ENCODE measurements around the gene CASP14.
"Not testable (repeated sequence)": the region's sequence is repeated elsewhere in the genome, so short reads cannot be mapped to it uniquely, and the experiment has no call there.

Gene CASP14

GRCh38 chr19:15096223-15096622 is 46.9 kb downstream of the CASP14 start:
- Histone ChIP-seq H2AFZ (ENCODE audit: low read depth, low read length) (no peak overlapping the region), H3K9me3 (ENCODE audit: insufficient read depth, low read length, severe bottlenecking) (no peaks in the 10 kb centered on the region), H3K4me1 (ENCODE audit: insufficient read depth, low read length) (peaks cover 4% of the 10 kb centered on the region), H3K9ac (ENCODE audit: low read depth, low read length) (no peak overlapping the region), H4K20me1 (ENCODE audit: insufficient read depth, low read length) (no peaks in the 10 kb centered on the region), H3K79me2 (ENCODE audit: insufficient read depth, low read length) (no peaks in the 10 kb centered on the region), H3K27me3 (ENCODE audit: insufficient read depth, low read length, poor library complexity) (no peaks in the 10 kb centered on the region), H3K36me3 (ENCODE audit: insufficient read depth, low read length) (no peaks in the 10 kb centered on the region), H3K4me2 (ENCODE audit: insufficient read depth, low read length) (no peak overlapping the region), H3K4me3 (ENCODE audit: low read depth in 1 of 2, low read length in 2 of 2) (no peak overlapping the region), H3K27ac (ENCODE audit: low read length) (no peak overlapping the region)
- DNase-seq (no peak), ATAC-seq (ENCODE audit: insufficient read depth, low read depth) (no peak)
- TF ChIP-seq CTCF (IDR thresholded peaks at IDR 0.05; ENCODE audit: borderline replicate concordance, extremely low read depth, low read length, poor library complexity, severe bottlenecking) (no peak), EZH2 (IDR thresholded peaks at IDR 0.05; ENCODE audit: borderline replicate concordance, low read depth, low read length, severe bottlenecking) (no peak)

- H3K4me2 ChIP-seq (ENCODE audit: insufficient read depth, low read length); H3K4me3 ChIP-seq (ENCODE audit: low read depth in 1 of 2, low read length in 2 of 2); H3K9ac ChIP-seq (ENCODE audit: low read depth, low read length); H3K4me1 ChIP-seq (ENCODE audit: insufficient read depth, low read length); ATAC-seq (ENCODE audit: insufficient read depth, low read depth); H3K36me3 ChIP-seq (ENCODE audit: insufficient read depth, low read length); DNase-seq; H4K20me1 ChIP-seq (ENCODE audit: insufficient read depth, low read length); H3K27ac ChIP-seq (ENCODE audit: low read length); H3K9me3 ChIP-seq (ENCODE audit: insufficient read depth, low read length, severe bottlenecking); H3K79me2 ChIP-seq (ENCODE audit: insufficient read depth, low read length); H3K27me3 ChIP-seq (ENCODE audit: insufficient read depth, low read length, poor library complexity); H2AFZ ChIP-seq (ENCODE audit: low read depth, low read length): not testable (repeated sequence)
Observed at GRCh38 chr19:15097980-15098379, 48.7 kb downstream of the CASP14 start.

GRCh38 chr19:15098460-15098859 is 49.2 kb downstream of the CASP14 start:
- H3K4me2 ChIP-seq (ENCODE audit: insufficient read depth, low read length) = no peak overlapping the region
- no peak overlapping the region for H2AFZ ChIP-seq (ENCODE audit: low read depth, low read length)
- no peak overlapping the region for H3K9ac ChIP-seq (ENCODE audit: low read depth, low read length)
- no peaks in the 10 kb centered on the region for H4K20me1 ChIP-seq (ENCODE audit: insufficient read depth, low read length)
- ATAC-seq (ENCODE audit: insufficient read depth, low read depth) = no peak
- H3K27ac ChIP-seq (ENCODE audit: low read length) = no peak overlapping the region
- DNase-seq = no peak
- no peaks in the 10 kb centered on the region for H3K36me3 ChIP-seq (ENCODE audit: insufficient read depth, low read length)
- H3K27me3 ChIP-seq (ENCODE audit: insufficient read depth, low read length, poor library complexity) = no peaks in the 10 kb centered on the region
- no peak for TF ChIP-seq CTCF (IDR thresholded peaks at IDR 0.05; ENCODE audit: borderline replicate concordance, extremely low read depth, low read length, poor library complexity, severe bottlenecking)
- TF ChIP-seq EZH2 (IDR thresholded peaks at IDR 0.05; ENCODE audit: borderline replicate concordance, low read depth, low read length, severe bottlenecking) = no peak
- no peak overlapping the region for H3K4me3 ChIP-seq (ENCODE audit: low read depth in 1 of 2, low read length in 2 of 2)
- no peaks in the 10 kb centered on the region for H3K79me2 ChIP-seq (ENCODE audit: insufficient read depth, low read length)
- H3K4me1 ChIP-seq (ENCODE audit: insufficient read depth, low read length) = no peaks in the 10 kb centered on the region
- peaks cover 2% of the 10 kb centered on the region for H3K9me3 ChIP-seq (ENCODE audit: insufficient read depth, low read length, severe bottlenecking)

- Histone ChIP-seq H2AFZ (ENCODE audit: low read depth, low read length) (no peak overlapping the region), H3K4me2 (ENCODE audit: insufficient read depth, low read length) (no peak overlapping the region), H3K9ac (ENCODE audit: low read depth, low read length) (no peak overlapping the region), H3K79me2 (ENCODE audit: insufficient read depth, low read length) (no peaks in the 10 kb centered on the region), H3K4me1 (ENCODE audit: insufficient read depth, low read length) (no peaks in the 10 kb centered on the region), H4K20me1 (ENCODE audit: insufficient read depth, low read length) (no peaks in the 10 kb centered on the region), H3K27ac (ENCODE audit: low read length) (no peak overlapping the region), H3K36me3 (ENCODE audit: insufficient read depth, low read length) (no peaks in the 10 kb centered on the region), H3K27me3 (ENCODE audit: insufficient read depth, low read length, poor library complexity) (no peaks in the 10 kb centered on the region), H3K9me3 (ENCODE audit: insufficient read depth, low read length, severe bottlenecking) (peaks cover 6% of the 10 kb centered on the region), H3K4me3 (ENCODE audit: low read depth in 1 of 2, low read length in 2 of 2) (no peak overlapping the region)
- ATAC-seq (ENCODE audit: insufficient read depth, low read depth) = no peak
- no peak for TF ChIP-seq CTCF (IDR thresholded peaks at IDR 0.05; ENCODE audit: borderline replicate concordance, extremely low read depth, low read length, poor library complexity, severe bottlenecking)
- TF ChIP-seq EZH2 (IDR thresholded peaks at IDR 0.05; ENCODE audit: borderline replicate concordance, low read depth, low read length, severe bottlenecking) = no peak
- no peak for DNase-seq
Observed at GRCh38 chr19:15099017-15099582, 49.8 kb downstream of the CASP14 start.
